Right lobe of liver (tissue), 6 donors: ENCODE measurements around the gene ANKRD29. TPM values are rescaled to one million over a fixed set of nuclear protein-coding genes. Genes with fewer than 3 reads are reported as not detected.

Experiments used
- ATAC-seq, 4 donors: fragments of 200-7000 bp; cut with Tn5 transposase; one replicate each; pipeline ENCODE4 v1.9.1; 2020; ENCODE audit warnings: mild to moderate bottlenecking in 4 of 4, moderate library complexity in 4 of 4
- DNase-seq, 3 donors: peaks; one replicate each; pipeline ENCODE4 v3.0.0-alpha.2; 2020
- H3K27ac ChIP-seq, 3 donors: fragments of 200-600 bp; one replicate each; pipeline ENCODE4 v1.8.0; 2022
- H3K27me3 ChIP-seq, 2 donors: fragments of 200-600 bp; one replicate each; pipeline ENCODE4 v1.8.0; 2022
- H3K36me3 ChIP-seq, 4 donors: fragments of 200-600 bp; sonication (generic) in 1 of 4; one replicate each; pipeline versions ENCODE4 v1.5.1 to v1.8.0; 2017 to 2022; ENCODE audit warnings: control low read depth in 1 of 4
- H3K4me1 ChIP-seq, 4 donors: fragments of 200-600 bp; sonication (generic) in 1 of 4; one replicate each; pipeline versions ENCODE4 v1.5.1 to v1.8.0; 2017 to 2022; ENCODE audit warnings: control low read depth in 1 of 4
- H3K4me3 ChIP-seq, 3 donors: fragments of 200-600 bp; one replicate each; pipeline ENCODE4 v1.8.0; 2022
- H3K9me3 ChIP-seq, 4 donors: fragments of 200-600 bp; sonication (generic) in 1 of 4; one replicate each; pipeline versions ENCODE4 v1.5.1 to v1.8.0; 2017 to 2022; ENCODE audit warnings: control low read depth in 1 of 4
- POLR2A ChIP-seq: fragments of 450-650 bp; IDR thresholded peaks from one replicate; pipeline ENCODE4 v1.6.1; 2017; ENCODE audit warnings: antibody characterized with exemption, mild to moderate bottlenecking
- WGBS: methylation state at CpG from one replicate; pipeline ENCODE4 v1.1.6; 2018; ENCODE audit warnings: low coverage, low lambda C conversion rate; ENCODE audit not compliant: insufficient coverage; ENCODE audit errors: missing lambda C conversion rate; 5-methylcytosine and 5-hydroxymethylcytosine counted together
- intact Hi-C, 2 donors: fragments of 100-400 bp; cut with DNase I; formaldehyde crosslinking; loops; one replicate each; pipeline versions ENCODE4 v1.11.2 to v1.14.1; 2022
- total RNA-seq, 6 experiments: library from RNA; depleted of rRNA in 2 of 6; stranded (reverse); fragments of >200 nt in 2 of 6; fragmentation: NEBNext Ultra II Directional in 3 of 6; extraction: Animal tissue kit (Norgen Biotek cat#: 25700) in 3 of 6; gene quantifications; one replicate each; pipeline versions ENCODE4 v1.1.0 to v1.2.4, GENCODE V29; 2016 to 2023
- TF ChIP-seq, protein P1 (sequence below), 4 donors: fragments of 200-600 bp in 3 of 4; fragments of 450-650 bp in 1 of 4; IDR thresholded peaks; one replicate each; pipeline versions ENCODE4 v1.5.1 to v1.8.0; 2016 to 2022; ENCODE audit warnings: antibody characterized with exemption in 4 of 4, mild to moderate bottlenecking in 2 of 4
- donor health status: DM: no; HTN: yes; CAD: no.
- donor health status: DM: no; HTN: no; CAD: no.
- donor health status: DM: no; HTN: no; CAD: no.
- donor health status: DM: no; HTN: yes; CAD: no.
- donor health status: DM: no; HTN: yes; CAD: no.

The ANKRD29 gene
- total RNA-seq, 6 experiments from 2014 or later: 0.39 to 4.8 (median 1.1) TPM

DNA sequence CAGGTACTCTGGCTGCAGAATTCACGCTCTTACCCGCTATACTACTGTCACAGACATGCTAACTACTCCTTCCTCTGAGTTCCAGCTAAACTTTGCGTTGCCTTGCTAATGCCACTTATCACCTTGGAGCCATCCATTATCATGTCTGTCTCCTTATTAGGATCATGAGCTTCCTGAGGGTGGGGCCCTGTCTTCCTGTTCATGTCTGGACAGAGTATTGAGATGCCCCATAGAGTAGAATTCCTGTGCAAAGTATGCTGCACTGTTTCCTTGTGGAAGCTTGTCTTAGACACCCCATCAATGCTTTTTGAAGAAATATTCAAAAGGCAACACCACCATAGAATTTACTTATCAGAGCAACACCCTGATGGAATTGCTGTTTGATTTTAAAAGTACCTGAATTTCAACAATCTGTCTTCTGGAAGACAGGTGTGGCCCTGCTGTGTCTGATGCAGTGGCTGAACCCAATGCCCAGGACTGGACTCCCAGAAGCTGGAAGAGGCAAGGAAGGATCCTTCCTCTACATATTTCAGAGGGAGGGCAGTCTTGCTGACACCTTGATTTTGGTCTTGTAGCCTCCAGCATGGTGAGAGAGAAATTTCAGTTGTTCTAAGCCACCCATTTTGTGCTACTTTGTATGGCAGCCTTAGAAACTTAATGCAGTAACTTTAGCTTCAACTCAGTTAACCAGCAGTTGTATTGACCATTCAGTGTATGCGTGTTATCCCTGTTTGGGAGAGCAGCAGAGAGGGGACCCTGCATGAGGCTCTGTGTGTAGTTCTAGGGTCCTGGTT is 32.1 kb upstream of the ANKRD29 start:
- no peaks in the 10 kb centered on the region for H3K9me3 ChIP-seq
- H3K27me3 ChIP-seq: no peaks in the 10 kb centered on the region
- 95% methylated on average over 4 of the region's 4 CpGs for WGBS
- H3K4me3 ChIP-seq: no peak overlapping the region
- no peaks in the 10 kb centered on the region for H3K36me3 ChIP-seq
- ATAC-seq (no peak), DNase-seq (no peak)
- TF ChIP-seq POLR2A: no peak
- TF ChIP-seq, protein P1, sequence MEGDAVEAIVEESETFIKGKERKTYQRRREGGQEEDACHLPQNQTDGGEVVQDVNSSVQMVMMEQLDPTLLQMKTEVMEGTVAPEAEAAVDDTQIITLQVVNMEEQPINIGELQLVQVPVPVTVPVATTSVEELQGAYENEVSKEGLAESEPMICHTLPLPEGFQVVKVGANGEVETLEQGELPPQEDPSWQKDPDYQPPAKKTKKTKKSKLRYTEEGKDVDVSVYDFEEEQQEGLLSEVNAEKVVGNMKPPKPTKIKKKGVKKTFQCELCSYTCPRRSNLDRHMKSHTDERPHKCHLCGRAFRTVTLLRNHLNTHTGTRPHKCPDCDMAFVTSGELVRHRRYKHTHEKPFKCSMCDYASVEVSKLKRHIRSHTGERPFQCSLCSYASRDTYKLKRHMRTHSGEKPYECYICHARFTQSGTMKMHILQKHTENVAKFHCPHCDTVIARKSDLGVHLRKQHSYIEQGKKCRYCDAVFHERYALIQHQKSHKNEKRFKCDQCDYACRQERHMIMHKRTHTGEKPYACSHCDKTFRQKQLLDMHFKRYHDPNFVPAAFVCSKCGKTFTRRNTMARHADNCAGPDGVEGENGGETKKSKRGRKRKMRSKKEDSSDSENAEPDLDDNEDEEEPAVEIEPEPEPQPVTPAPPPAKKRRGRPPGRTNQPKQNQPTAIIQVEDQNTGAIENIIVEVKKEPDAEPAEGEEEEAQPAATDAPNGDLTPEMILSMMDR (IDR thresholded peaks at IDR 0.05): no peak
- no peak overlapping the region for H3K27ac ChIP-seq
- intact Hi-C loops: no loop called here
- peaks cover 0 to 6% (median 0%) of the 10 kb centered on the region in 4 donors for H3K4me1 ChIP-seq

DNA sequence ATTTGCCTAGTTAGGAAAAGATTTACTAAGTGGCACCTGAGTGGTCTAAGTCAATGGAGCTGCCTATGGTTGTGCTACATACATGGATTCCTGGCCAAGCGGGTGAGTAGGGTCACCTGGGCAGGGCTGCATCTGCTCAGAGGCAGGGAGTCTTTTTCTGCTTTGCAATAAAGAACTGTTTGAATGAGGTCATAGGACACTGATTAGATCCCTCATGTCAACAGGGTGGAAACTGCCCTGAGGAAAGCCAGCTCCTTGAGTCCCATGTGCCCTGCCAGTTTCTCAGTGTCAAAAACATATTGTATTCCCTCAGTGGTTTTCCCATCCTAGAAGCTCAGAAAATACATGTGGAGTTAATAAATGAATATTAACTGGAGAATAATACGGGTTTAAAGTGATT is 31.1 kb upstream of the ANKRD29 start:
- Histone ChIP-seq H3K36me3 (no peaks in the 10 kb centered on the region), H3K27ac (no peak overlapping the region), H3K4me1 (peaks cover 0 to 16% (median 0%) of the 10 kb centered on the region in 4 donors), H3K4me3 (no peak overlapping the region), H3K27me3 (no peaks in the 10 kb centered on the region), H3K9me3 (no peaks in the 10 kb centered on the region)
- ATAC-seq (no peak), DNase-seq (no peak)
- no peak for TF ChIP-seq POLR2A
- TF ChIP-seq, protein P1 (IDR thresholded peaks at IDR 0.05): no peak
- intact Hi-C loops: no loop called here
- 92% methylated on average over 2 of the region's 2 CpGs for WGBS

DNA sequence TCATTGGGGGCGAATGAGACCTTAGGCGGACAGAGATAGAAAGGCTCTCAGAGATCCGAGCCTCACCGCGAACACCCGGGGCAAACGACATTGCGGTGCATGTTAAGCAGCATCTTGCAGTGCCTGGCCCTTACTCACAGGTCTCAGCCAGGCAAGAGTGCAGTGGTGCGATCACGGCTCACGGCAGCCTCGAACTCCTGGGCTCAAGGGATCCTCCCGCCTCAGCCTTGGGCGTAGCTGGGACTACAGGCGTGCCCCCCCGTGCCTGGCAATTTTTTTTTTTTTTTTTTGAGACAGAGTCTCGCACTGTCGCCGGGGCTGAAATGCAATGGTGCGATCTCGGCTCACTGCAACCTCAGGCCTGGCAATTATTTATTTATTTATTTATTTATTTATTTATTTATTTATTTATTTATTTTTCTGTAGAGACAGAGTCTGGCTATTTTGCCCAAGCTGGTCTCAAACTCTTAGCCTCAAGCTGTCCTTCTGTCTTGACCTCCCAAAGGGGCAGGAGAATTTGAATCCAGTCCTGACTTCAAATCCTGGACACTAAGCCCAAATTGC is 27.9 kb upstream of the ANKRD29 start:
- DNase-seq: no peak
- TF ChIP-seq, protein P1 (IDR thresholded peaks at IDR 0.05): no peak
- TF ChIP-seq POLR2A: no peak
- peaks cover 0 to 6% of the 10 kb centered on the region in 2 donors for H3K27me3 ChIP-seq
- H3K4me1 ChIP-seq: peaks cover 0 to 17% (median 0%) of the 10 kb centered on the region in 4 donors
- WGBS: 56% methylated on average over 14 of the region's 21 CpGs
- H3K9me3 ChIP-seq: no peaks in the 10 kb centered on the region
- intact Hi-C loops: no loop called here
- H3K36me3 ChIP-seq: no peaks in the 10 kb centered on the region
- peak overlapping the region in 1 of 3 donors; percentile 44 for H3K4me3 ChIP-seq
- no peak overlapping the region for H3K27ac ChIP-seq
- no peak for ATAC-seq

DNA sequence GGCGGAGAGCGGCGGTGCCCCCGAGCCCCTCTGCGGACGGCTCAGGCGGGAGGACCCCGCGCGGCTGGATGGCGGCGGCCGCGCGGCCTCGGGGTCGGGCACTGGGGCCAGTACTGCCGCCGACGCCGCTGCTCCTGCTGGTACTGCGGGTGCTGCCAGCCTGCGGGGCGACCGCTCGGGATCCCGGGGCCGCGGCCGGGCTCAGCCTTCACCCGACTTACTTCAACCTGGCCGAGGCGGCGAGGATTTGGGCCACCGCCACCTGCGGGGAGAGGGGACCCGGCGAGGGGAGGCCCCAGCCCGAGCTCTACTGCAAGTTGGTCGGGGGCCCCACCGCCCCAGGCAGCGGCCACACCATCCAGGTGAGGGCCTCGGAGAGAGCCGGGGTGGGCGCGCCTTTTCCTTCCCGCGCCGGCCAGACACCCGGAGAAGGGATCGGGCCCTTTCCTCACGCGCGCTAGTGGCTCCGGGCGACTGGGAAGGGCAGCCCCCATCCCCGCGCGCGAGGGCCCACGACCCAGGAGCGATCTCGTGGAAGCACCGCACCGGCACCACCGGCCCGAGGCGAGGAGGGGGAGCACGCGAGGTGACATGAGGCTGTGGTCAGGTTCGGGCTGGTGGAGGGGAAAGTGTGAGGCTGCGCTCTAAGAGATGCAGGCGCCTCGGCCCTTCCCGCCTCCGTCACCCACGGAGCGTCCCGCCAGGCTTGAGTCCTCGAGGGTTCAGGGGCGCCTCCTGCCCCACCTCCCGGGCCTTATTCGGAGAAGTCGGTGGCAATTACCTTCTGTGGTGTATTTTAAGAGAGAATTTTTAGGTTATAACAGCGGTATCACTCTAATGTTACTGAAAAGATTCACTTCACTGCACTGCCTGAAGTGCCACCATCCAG is 27.1 kb upstream of the ANKRD29 start:
- DNase-seq: peak; percentile 24 to 57 (median 53)
- peak overlapping the region; percentile 44 to 64 (median 49) for H3K4me3 ChIP-seq
- no peak overlapping the region for H3K27ac ChIP-seq
- H3K27me3 ChIP-seq: peaks cover 0 to 6% of the 10 kb centered on the region in 2 donors
- intact Hi-C loops: no loop called here
- H3K4me1 ChIP-seq: peaks cover 0 to 17% (median 0%) of the 10 kb centered on the region in 4 donors
- H3K9me3 ChIP-seq: no peaks in the 10 kb centered on the region
- WGBS: 29% methylated on average over 1 of the region's 85 CpGs
- no peaks in the 10 kb centered on the region for H3K36me3 ChIP-seq
- no peak for TF ChIP-seq POLR2A
- TF ChIP-seq, protein P1 (IDR thresholded peaks at IDR 0.05): no peak
- peak; percentile 27 to 67 (median 46) for ATAC-seq
